B cell (primary cell): ENCODE measurements around the gene DNASE2. TPM values are rescaled to one million over a fixed set of nuclear protein-coding genes. Genes with fewer than 3 reads are reported as not detected.

ENCODE experiments used
- ATAC-seq: fragments of 200-7000 bp; cut with Tn5 transposase; one replicate; pipeline ENCODE4 v1.10.0; 2021; ENCODE audit warnings: low read depth, mild to moderate bottlenecking, moderate number of reproducible peaks, moderate library complexity
- CTCF ChIA-PET: fragments of 350-600 bp; sonication (Branson Sonifier 250); formaldehyde crosslinking; loops from one replicate; lab custom pipeline; 2021; ENCODE audit warnings: antibody characterized with exemption, inconsistent platforms; lab: Charles Lee
- POLR2A ChIA-PET: fragments of 350-600 bp; sonication (Branson Sonifier 250); formaldehyde crosslinking; loops from one replicate; lab custom pipeline; 2021; ENCODE audit warnings: antibody characterized with exemption; lab: Charles Lee
- DNase-seq: peaks from one replicate; pipeline ENCODE4 v3.0.0; 2013
- H2AFZ ChIP-seq: 2 replicates; pipeline ENCODE4 v1.6.1; 2012; ENCODE audit warnings: mild to moderate bottlenecking, low read depth, low read length; ENCODE audit not compliant: insufficient read depth, poor library complexity, severe bottlenecking
- H3K27ac ChIP-seq, 2 donors: 1 replicate in 1 of 2; 2 replicates in 1 of 2; pipeline ENCODE4 v1.5.1; 2012 to 2013; ENCODE audit warnings: low read length in 2 of 2, mild to moderate bottlenecking in 2 of 2, moderate library complexity in 1 of 2
- H3K27me3 ChIP-seq, 4 experiments: fragments of 200-600 bp in 1 of 4; sonication (generic) in 1 of 4; replicated peaks in 1 of 4; 1 replicate in 2 of 4; 2 replicates in 2 of 4; pipeline versions ENCODE4 v1.6.1 to v1.7.0; 2013 to 2016; ENCODE audit warnings: low read length in 3 of 4, mild to moderate bottlenecking in 2 of 4, mixed read lengths in 1 of 4, moderate library complexity in 1 of 4; ENCODE audit not compliant: insufficient read depth in 4 of 4, control insufficient read depth in 3 of 4; ENCODE audit errors: control extremely low read depth in 1 of 4
- H3K36me3 ChIP-seq, 2 experiments: replicated peaks in 1 of 2; 1 replicate in 1 of 2; 2 replicates in 1 of 2; pipeline versions ENCODE4 v1.6.1 to v1.7.1; 2013; ENCODE audit warnings: low read length in 1 of 2; ENCODE audit not compliant: insufficient read depth in 2 of 2, control insufficient read depth in 1 of 2; ENCODE audit errors: control extremely low read depth in 1 of 2, extremely low read depth in 1 of 2
- H3K4me1 ChIP-seq, 2 donors: fragments of 200-600 bp in 1 of 2; sonication (generic) in 1 of 2; 1 replicate in 1 of 2; 2 replicates in 1 of 2; pipeline versions ENCODE4 v1.5.1 to v1.6.1; 2013 to 2017; ENCODE audit warnings: low read length in 2 of 2; ENCODE audit not compliant: control insufficient read depth in 2 of 2, insufficient read depth in 2 of 2
- H3K4me2 ChIP-seq: replicated peaks from 2 replicates; pipeline ENCODE3; 2012; ENCODE audit warnings: mild to moderate bottlenecking, low read depth, low read length; ENCODE audit not compliant: poor library complexity, severe bottlenecking
- H3K4me3 ChIP-seq, 5 experiments: fragments of 200-600 bp in 1 of 5; sonication (generic) in 1 of 5; 1 replicate in 3 of 5; 2 replicates in 2 of 5; pipeline versions ENCODE4 v1.5.1 to v1.7.0; 2011 to 2016; ENCODE audit warnings: low read length in 4 of 5, mild to moderate bottlenecking in 4 of 5, low read depth in 2 of 5, control low read depth in 1 of 5, moderate library complexity in 1 of 5; ENCODE audit not compliant: insufficient read depth in 1 of 5; ENCODE audit errors: control extremely low read depth in 1 of 5, extremely low read depth in 1 of 5
- H3K79me2 ChIP-seq: fragments of 200-600 bp; sonication (generic); one replicate; pipeline ENCODE4 v1.6.0; 2016; ENCODE audit warnings: low read length; ENCODE audit not compliant: control insufficient read depth, insufficient read depth
- H3K9ac ChIP-seq: fragments of 200-600 bp; sonication (generic); 2 replicates; pipeline ENCODE4 v1.6.1; 2017; ENCODE audit warnings: mild to moderate bottlenecking, low read length, moderate library complexity
- H3K9me3 ChIP-seq, 3 donors: one replicate each; pipeline versions ENCODE4 v1.6.1 to v1.7.1; 2013; ENCODE audit warnings: low read length in 2 of 3; ENCODE audit not compliant: control insufficient read depth in 2 of 3, insufficient read depth in 1 of 3; ENCODE audit errors: control extremely low read depth in 1 of 3
- H4K20me1 ChIP-seq: 2 replicates; pipeline ENCODE4 v1.6.0; 2012; ENCODE audit warnings: mild to moderate bottlenecking, low read length; ENCODE audit not compliant: insufficient read depth, control insufficient read depth, poor library complexity, severe bottlenecking
- H3K27ac Mint-ChIP-seq: one replicate; pipeline ENCODE4 v1.8.0; 2021; ENCODE audit warnings: mixed read lengths
- H3K27me3 Mint-ChIP-seq: one replicate; pipeline ENCODE4 v1.8.0; 2021; ENCODE audit warnings: mixed read lengths
- H3K4me1 Mint-ChIP-seq: one replicate; pipeline ENCODE4 v1.8.0; 2021; ENCODE audit warnings: mixed read lengths
- H3K4me3 Mint-ChIP-seq: one replicate; pipeline ENCODE4 v1.8.0; 2021; ENCODE audit warnings: mixed read lengths
- H3K9me3 Mint-ChIP-seq: one replicate; pipeline ENCODE4 v1.8.0; 2022; ENCODE audit warnings: mixed read lengths; ENCODE audit not compliant: insufficient read depth
- CTCF ChIP-seq: fragments of 200-600 bp; IDR thresholded peaks from one replicate; pipeline ENCODE4 v1.8.0; 2022; ENCODE audit warnings: antibody characterized with exemption, mild to moderate bottlenecking
- EZH2 ChIP-seq: IDR thresholded peaks from 2 replicates; pipeline ENCODE4 v1.6.1; 2012; ENCODE audit warnings: borderline replicate concordance, low read depth, mild to moderate bottlenecking, moderate library complexity, low read length; ENCODE audit not compliant: insufficient read depth, poor library complexity, severe bottlenecking
- WGBS: methylation state at CpG from one replicate; pipeline ENCODE4 v1.1.5; 2013; ENCODE audit warnings: missing lambda C conversion rate; ENCODE audit not compliant: insufficient coverage; 5-methylcytosine and 5-hydroxymethylcytosine counted together
- intact Hi-C: fragments of 100-400 bp; cut with micrococcal nuclease; formaldehyde crosslinking; loops from one replicate; pipeline ENCODE4 v1.10.0; 2022
- polyA plus RNA-seq: library from polyadenylated mRNA; depleted of rRNA; stranded (reverse); fragments of >200 nt; gene quantifications from 2 replicates; pipeline ENCODE4 v1.2.3, GENCODE V29; 2012
- total RNA-seq, 2 donors: library from RNA; stranded (reverse); fragments of 120-200 nt in 1 of 2; gene quantifications; 1 replicate in 1 of 2; 2 replicates in 1 of 2; pipeline versions ENCODE4 v1.2.3 to v1.2.4, GENCODE V29; 2013 to 2022

Gene DNASE2
- total and polyA plus RNA-seq, 2 donors (not counting 1 experiment from before 2014, with no cell fraction given): 24.9 to 26.6 TPM

DNA sequence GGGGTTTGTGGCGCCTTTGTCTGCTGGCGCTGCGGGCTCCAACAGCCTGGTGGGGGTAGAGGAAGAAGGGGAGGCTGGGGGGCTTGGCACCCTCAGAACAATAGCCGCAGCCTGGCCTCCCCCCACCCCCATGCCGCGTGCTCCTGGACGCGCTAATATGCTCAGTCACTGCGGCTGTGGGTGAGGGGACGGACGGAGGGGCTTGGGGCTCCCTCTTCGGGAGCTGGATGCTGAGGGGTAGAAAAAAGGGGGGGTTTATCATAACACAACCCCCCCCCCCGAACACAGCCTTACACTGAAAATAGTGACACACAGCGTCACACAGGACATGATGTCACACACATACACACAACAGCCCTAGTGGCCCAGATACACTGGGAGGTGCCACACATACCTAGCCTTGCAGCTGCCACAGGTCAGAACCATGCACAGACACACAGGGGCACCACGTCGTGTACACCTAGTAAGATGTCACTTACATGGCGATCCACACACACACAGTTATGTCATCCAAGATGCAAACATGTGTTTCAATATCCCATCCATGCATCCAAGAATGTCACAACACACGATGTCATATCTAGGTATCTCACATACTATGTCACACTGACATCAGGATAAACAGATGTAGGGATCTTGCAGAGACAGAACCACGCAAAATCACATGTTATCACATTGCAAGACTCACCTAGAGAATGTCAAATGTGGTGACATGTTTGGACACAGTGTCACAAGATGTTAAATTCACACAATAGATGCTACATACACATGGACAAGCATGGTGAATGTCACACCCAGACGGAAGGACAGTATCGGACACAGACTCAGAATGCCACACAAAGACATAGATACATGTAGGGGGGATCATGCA lies 42.1 kb downstream of the DNASE2 start:
- Mint-ChIP-seq H3K27me3 (peaks cover 66% of the 10 kb centered on the region), H3K27ac (no peak overlapping the region), H3K4me1 (peaks cover 47% of the 10 kb centered on the region), H3K4me3 (peak overlapping the region; percentile 75), H3K9me3 (no peaks in the 10 kb centered on the region)
- ChIA-PET POLR2A (no interaction called here), CTCF (interaction anchor here (0.6 kb wide), 1 partner anchor 25 kb away, joined by 3 read pairs; no protein-coding TSS in a partner anchor)
- ATAC-seq (no peak), DNase-seq (peak; percentile 44)
- Histone ChIP-seq H3K4me3 (peak overlapping the region in 1 of 5 experiments; percentile 57), H3K27ac (no peak overlapping the region), H3K4me1 (peaks cover 40 to 51% of the 10 kb centered on the region in 2 donors), H3K9ac (peak overlapping the region; percentile 52), H3K9me3 (peaks cover 0 to 44% (median 7%) of the 10 kb centered on the region in 3 donors), H3K36me3 (no peaks in the 10 kb centered on the region), H3K4me2 (peak overlapping the region; percentile 91), H3K79me2 (no peaks in the 10 kb centered on the region), H3K27me3 (peaks cover 6 to 95% (median 58%) of the 10 kb centered on the region in 4 experiments), H2AFZ (peak overlapping the region; percentile 44), H4K20me1 (no peaks in the 10 kb centered on the region)
- 26% methylated on average over 8 of the region's 21 CpGs for WGBS
- no peak for TF ChIP-seq EZH2
- TF ChIP-seq CTCF: no peak
- intact Hi-C loops: loop anchor here (2.0 kb wide), 1 partner anchor 32 kb away; the partner anchor contains the start of gene RNASEH2A
